GM21717 (cell line): ENCODE results near the gene LRSAM1.
A peak's percentile ranks its signal among the peaks of the same experiment; 100 is the strongest.

Experiments used
- ATAC-seq: cut with Tn5 transposase; IDR thresholded peaks from one replicate; pipeline ENCODE4 v1.9.1; 2021; ENCODE audit warnings: mild to moderate bottlenecking, moderate library complexity; ENCODE audit not compliant: unreplicated experiment

Gene LRSAM1

DNA sequence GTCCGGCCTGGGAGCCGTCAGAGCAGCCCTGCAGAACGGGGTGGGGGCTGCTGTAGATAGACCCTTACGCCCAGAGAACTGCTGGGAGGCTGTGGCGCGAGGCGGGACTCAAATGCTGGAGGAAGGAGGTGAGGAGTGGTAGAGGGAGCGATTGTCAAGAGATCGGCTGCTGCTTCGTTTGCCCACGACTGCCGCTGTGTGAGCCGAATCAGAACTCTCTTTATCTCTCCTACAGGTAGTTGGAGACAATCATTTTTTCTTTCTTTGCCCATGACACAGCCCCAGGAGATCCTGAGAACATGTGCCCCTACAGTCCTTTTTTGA lies 26.7 kb upstream of the LRSAM1 start:
- peak; percentile 14 for ATAC-seq

DNA sequence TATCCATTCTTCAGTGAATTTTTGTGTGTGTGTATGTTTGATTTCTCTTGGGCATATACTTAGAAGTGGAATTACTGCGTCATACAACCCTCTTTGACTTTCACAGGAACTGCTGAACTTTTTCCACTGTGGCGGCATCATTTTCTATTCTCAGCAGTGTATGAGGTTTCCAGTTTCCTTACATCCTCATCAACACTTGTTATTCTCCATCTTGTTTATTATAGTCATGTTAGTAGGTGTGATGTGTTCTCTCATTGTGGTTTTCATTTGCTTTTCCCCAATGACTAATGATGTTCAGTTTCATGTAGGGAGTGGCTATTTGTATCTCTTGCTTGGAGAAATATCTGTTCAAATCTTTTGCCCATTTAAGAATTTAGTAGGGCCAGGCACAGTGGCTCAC lies 24.6 kb upstream of the LRSAM1 start:
- no peak for ATAC-seq

DNA sequence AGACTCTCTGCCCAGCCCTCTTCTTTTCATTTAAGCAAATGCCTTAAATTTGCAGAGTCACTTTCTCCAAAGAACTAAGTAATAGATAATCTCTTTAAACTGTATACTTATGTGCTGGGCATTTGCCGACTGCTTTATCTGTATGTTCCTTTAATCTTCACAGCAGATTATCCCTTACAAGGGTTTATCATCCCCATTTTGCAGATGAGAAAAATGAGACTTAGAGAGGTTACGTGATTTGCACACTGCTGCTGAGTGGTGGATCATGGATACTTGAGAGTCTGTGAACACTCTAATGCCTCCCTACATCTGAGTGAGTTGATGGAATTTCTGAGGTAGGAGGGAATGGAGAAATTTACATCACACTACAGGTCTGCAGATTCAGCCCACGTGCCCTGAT lies 23.0 kb upstream of the LRSAM1 start:
- ATAC-seq = no peak

- ATAC-seq = no peak
Observed at GRCh38 chr9:127430415-127430814, 20.9 kb upstream of the LRSAM1 start.

- ATAC-seq = no peak
Observed at GRCh38 chr9:127437497-127438264, 13.6 kb upstream of the LRSAM1 start.

- no peak for ATAC-seq
Observed at GRCh38 chr9:127438394-127438793, 12.9 kb upstream of the LRSAM1 start.

DNA sequence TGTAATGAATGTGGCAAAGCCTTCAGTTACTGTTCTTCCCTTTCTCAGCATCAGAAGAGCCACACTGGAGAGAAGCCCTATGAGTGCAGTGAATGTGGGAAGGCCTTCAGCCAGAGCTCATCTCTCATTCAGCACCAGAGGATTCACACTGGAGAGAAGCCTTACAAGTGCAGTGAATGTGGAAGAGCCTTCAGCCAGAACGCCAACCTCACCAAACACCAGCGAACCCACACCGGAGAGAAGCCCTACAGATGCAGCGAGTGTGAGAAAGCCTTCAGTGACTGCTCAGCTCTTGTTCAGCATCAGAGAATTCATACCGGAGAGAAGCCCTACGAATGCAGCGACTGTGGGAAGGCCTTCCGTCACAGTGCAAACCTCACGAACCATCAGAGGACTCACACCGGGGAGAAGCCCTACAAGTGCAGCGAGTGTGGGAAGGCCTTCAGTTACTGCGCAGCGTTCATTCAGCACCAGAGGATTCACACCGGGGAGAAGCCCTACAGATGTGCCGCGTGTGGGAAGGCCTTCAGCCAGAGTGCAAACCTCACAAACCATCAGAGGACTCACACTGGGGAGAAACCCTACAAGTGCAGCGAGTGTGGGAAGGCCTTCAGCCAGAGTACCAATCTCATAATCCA lies 6.9 kb upstream of the LRSAM1 start:
- no peak for ATAC-seq

- ATAC-seq = no peak
Observed at GRCh38 chr9:127444921-127445850, 6.1 kb upstream of the LRSAM1 start.

DNA sequence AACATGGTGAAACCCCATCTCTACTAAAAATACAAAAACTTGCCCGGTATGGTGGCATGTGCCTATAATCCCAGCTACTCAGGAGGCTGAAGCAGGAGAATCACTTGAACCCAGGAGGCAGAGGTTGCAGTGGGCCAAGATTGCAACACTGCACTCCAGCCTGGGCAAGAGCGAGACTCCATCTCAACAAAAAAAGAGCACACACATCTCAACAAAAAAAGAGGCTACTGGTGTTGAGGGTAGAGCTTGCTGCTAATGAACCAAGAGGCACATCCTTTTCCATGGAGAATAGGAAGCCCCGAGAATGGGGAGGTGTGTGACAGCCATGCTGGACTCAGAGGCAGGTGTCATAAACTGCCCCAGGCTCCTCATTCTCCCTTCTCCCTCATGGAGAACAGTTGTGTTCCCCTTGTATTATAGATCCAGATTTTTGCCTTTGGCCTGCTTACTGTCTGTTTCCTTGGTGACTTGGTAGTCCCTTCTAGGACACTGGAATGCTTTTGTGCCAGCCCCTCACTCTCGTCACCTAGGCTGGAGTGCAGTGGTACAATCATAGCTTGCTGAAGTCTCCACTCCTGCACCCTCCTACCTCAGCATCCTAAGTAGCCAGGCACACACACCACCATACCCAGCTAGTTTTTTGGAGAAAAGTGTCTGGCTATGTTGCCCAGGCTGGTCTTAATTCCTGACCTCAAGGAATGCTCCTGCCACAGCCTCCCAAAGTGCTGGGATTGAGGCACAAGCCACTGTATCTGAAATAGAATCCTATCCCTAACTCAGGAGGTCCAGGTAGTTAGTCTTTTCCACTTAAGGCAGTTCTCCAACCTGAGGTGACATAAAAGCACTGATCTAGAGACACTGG lies 5.2 kb upstream of the LRSAM1 start:
- no peak for ATAC-seq

DNA sequence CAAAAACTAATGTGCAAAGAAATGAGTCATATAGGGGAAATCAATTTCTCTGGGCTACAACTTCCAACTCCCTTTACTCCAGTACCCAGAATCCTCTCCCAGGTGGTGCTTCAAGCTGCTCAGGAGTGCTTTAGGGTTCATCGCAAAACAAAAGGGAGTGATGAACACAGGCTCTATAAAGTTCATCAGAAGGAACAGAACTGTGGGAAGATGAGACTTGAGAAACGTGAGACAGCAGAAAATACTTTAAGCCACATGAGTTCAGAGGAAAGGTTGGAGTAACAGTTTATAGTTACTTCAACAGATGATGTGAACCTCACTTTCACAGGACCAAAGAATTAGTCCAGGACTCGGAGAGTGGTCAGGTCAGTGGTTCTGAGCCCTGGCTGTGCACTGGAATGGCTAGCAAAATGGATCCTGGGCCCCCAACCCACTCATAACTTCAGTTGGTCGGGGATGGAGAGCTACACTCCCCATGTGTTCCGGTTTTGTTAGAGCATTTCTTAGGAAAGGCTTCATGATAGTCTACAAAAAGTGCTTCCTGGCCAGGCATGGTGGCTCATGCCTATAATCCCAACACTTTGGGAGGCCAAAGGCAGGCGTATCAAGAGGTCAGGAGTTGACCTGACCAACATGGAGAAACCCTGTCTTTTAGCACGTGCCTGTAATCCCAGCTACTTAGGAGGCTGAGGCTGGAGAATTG lies 4.4 kb upstream of the LRSAM1 start:
- no peak for ATAC-seq

DNA sequence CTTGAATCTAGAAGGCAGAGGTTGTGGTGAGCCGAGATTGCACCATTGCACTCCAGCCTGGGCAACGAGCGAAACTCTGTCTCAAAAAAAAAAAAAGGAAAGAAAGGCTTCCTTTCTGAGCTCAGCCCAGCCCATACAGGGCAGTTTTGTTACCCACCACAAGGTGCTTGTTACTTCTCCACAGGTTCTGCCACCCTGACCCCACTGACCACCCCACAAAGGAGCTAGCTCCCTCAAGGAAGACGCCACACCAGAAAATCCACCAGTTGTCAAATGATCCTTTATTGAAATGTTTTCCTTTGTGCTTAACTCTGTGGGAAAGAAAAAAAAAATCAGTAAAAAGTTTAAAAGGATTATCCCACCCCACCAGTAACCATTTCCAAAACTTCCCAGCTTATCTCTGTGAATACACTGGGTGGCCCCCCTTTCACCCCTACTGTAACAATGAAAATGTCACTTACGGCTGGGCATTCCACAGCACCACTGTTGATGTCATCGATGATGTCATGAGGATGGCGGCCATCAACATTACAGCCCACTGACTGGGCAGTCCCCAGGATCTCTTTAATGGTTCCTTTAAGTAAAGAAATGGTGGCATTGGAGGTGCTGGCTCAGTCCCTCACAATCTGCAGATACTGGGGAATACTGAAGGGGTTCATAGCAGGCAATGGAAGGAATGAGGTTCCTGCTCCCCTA lies 3.7 kb upstream of the LRSAM1 start:
- no peak for ATAC-seq

GRCh38 chr9:127448112-127448805 lies 3.1 kb upstream of the LRSAM1 start:
- no peak for ATAC-seq

DNA sequence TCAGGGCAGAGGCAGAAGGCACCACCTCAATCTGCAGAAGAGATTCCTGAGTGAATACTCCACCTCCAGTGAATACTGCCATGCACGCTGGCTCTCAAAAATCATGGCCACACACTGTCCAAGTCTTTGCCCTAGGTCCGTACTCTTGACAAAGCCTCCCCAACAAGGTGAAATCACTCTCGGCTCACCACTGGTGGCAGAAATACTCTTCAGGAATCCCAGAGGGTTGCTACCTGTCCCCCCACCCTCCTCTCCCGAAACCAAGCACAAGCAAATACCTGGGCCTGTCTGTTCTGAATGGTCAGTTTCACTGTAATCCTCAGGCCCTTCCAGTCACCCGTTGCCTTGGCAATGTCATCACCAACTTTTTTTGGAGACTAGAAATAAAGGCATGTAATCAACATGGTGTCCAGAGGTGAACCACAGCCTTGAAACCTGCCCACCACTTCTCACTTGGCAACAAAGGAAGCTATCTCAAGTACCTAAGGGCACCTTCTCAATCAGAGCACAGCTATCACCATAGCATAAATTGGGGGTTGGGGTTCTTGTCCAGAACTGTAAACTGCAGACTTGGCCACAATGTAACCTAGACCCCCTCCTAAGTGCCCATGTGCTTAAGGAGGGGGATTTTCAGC lies 1.9 kb upstream of the LRSAM1 start:
- no peak for ATAC-seq

DNA sequence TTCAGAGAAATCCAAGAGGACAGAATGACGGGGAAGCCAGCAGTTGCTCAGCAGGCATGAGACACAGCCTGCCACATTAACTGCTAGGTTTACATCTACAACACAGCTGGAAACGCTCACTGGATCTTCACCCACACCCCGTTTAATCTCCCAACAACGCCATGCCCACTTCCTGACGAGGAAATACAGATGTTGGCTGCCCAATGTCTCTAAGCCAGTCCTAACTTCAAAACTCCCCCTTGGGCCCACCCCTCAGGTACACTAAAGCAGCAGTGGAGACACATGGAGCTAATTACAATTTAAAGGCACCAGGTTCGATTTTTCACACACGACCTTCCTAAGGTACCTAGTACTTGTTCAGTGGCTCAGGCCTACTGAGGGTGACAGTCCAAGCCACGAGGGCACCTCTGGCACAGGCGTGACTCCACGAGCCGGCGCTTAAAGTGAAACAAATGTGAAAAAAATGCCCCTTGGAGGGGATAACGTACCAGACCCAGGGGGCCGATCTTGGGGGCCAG lies 1.0 kb upstream of the LRSAM1 start:
- ATAC-seq = peak; percentile 2

DNA sequence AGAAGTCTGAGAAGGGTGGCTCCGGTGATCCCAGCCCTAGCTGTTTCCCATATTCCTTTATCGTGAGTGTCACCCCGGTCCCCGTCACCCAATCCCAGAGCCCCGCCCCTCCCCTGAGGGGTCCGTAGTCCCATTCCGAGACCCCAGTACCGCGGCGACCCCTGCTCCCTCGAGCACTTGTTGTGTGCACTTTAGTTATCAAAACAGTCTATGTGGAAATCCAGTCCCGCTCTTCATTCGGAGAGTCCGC lies 223 bp downstream of the LRSAM1 start:
- ATAC-seq = peak; percentile 3

DNA sequence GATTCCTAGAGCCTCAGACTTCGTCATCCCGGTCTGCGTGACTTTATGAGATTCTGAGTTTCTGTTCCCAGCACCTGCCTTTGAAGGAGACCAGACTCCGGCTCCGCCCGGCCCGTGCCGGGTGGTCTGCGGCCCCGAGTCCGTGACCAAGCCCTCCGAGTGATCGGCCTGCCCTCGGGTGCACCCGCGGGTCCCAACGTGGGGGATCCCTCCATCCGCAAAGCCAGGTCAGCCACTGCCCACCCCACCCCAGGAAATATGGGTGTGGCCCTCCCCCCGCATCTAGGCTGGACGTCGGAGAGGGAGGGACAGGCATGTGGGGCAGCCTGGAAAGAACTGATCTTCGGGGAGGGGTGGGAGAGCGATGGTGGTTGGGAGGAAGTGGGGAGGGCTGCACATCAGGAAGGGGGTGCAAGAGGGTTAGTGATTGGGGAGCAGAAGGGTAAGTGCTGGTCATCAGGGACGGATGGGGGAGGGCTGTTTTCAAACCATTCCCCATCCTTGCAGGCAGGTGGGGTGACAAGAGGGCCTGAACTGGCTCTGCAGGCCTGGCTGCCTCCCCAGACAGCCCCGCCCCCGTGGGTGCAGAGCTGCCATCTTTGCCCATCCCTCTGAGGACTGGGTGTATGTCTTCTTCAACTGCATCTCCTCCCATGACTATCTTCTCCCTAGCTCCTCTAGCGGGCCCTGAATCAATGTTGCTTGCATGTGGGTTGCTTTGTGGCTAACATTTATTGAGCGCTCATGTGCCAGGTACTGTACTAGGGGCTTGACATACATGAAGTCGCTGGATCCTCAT lies 747 bp downstream of the LRSAM1 start:
- ATAC-seq = peak; percentile 9

- ATAC-seq = no peak
Observed at GRCh38 chr9:127452691-127453090, 1.4 kb downstream of the LRSAM1 start.
